Measurements from ENCODE around the gene NRP1. TPM values are rescaled to one million over a fixed set of nuclear protein-coding genes. Genes with fewer than 3 reads are reported as not detected.
A peak's percentile ranks its signal among the peaks of the same experiment; 100 is the strongest.

NRP1 gene
- total RNA-seq, 1 experiment from 2014 or later: 3.0 TPM

- TF ChIP-seq, protein P1, sequence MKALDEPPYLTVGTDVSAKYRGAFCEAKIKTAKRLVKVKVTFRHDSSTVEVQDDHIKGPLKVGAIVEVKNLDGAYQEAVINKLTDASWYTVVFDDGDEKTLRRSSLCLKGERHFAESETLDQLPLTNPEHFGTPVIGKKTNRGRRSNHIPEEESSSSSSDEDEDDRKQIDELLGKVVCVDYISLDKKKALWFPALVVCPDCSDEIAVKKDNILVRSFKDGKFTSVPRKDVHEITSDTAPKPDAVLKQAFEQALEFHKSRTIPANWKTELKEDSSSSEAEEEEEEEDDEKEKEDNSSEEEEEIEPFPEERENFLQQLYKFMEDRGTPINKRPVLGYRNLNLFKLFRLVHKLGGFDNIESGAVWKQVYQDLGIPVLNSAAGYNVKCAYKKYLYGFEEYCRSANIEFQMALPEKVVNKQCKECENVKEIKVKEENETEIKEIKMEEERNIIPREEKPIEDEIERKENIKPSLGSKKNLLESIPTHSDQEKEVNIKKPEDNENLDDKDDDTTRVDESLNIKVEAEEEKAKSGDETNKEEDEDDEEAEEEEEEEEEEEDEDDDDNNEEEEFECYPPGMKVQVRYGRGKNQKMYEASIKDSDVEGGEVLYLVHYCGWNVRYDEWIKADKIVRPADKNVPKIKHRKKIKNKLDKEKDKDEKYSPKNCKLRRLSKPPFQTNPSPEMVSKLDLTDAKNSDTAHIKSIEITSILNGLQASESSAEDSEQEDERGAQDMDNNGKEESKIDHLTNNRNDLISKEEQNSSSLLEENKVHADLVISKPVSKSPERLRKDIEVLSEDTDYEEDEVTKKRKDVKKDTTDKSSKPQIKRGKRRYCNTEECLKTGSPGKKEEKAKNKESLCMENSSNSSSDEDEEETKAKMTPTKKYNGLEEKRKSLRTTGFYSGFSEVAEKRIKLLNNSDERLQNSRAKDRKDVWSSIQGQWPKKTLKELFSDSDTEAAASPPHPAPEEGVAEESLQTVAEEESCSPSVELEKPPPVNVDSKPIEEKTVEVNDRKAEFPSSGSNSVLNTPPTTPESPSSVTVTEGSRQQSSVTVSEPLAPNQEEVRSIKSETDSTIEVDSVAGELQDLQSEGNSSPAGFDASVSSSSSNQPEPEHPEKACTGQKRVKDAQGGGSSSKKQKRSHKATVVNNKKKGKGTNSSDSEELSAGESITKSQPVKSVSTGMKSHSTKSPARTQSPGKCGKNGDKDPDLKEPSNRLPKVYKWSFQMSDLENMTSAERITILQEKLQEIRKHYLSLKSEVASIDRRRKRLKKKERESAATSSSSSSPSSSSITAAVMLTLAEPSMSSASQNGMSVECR (CRISPR knock-in tag; IDR thresholded peaks at IDR 0.05; ENCODE audit: borderline replicate concordance): peak; percentile 53; the same call in 1 of the 2 replicates
- TF ChIP-seq, protein P2, sequence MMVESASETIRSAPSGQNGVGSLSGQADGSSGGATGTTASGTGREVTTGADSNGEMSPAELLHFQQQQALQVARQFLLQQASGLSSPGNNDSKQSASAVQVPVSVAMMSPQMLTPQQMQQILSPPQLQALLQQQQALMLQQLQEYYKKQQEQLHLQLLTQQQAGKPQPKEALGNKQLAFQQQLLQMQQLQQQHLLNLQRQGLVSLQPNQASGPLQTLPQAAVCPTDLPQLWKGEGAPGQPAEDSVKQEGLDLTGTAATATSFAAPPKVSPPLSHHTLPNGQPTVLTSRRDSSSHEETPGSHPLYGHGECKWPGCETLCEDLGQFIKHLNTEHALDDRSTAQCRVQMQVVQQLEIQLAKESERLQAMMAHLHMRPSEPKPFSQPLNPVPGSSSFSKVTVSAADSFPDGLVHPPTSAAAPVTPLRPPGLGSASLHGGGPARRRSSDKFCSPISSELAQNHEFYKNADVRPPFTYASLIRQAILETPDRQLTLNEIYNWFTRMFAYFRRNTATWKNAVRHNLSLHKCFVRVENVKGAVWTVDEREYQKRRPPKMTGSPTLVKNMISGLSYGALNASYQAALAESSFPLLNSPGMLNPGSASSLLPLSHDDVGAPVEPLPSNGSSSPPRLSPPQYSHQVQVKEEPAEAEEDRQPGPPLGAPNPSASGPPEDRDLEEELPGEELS (CRISPR knock-in tag; IDR thresholded peaks at IDR 0.05): peak; percentile 40; the same call in 1 of the 2 replicates
- TF ChIP-seq ZNF423 (CRISPR knock-in tag; IDR thresholded peaks at IDR 0.05) (peak; percentile 43; the same call in 1 of the 2 replicates), ETV6 (CRISPR knock-in tag; IDR thresholded peaks at IDR 0.05) (peak; percentile 59; the same call in 1 of the 2 replicates), FOXP1 (CRISPR knock-in tag; IDR thresholded peaks at IDR 0.05; ENCODE audit: borderline replicate concordance) (peak; percentile 43), GABPB1 (CRISPR knock-in tag; IDR thresholded peaks at IDR 0.05) (peak; percentile 77), HMGXB4 (CRISPR knock-in tag; IDR thresholded peaks at IDR 0.05) (peak; percentile 86), KAT7 (CRISPR knock-in tag; IDR thresholded peaks at IDR 0.05; ENCODE audit: borderline replicate concordance) (no peak; the same call in 1 of the 2 replicates)
- TF ChIP-seq, protein P3, sequence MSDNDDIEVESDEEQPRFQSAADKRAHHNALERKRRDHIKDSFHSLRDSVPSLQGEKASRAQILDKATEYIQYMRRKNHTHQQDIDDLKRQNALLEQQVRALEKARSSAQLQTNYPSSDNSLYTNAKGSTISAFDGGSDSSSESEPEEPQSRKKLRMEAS (CRISPR knock-in tag; IDR thresholded peaks at IDR 0.05): peak; percentile 67; the same call in 1 of the 2 replicates
- TF ChIP-seq, protein P4, sequence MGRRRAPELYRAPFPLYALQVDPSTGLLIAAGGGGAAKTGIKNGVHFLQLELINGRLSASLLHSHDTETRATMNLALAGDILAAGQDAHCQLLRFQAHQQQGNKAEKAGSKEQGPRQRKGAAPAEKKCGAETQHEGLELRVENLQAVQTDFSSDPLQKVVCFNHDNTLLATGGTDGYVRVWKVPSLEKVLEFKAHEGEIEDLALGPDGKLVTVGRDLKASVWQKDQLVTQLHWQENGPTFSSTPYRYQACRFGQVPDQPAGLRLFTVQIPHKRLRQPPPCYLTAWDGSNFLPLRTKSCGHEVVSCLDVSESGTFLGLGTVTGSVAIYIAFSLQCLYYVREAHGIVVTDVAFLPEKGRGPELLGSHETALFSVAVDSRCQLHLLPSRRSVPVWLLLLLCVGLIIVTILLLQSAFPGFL (CRISPR knock-in tag; IDR thresholded peaks at IDR 0.05; ENCODE audit: borderline replicate concordance): 0 out of 2 replicates have a peak, but pooled peaks have one; percentile 82
- TF ChIP-seq, protein P5, sequence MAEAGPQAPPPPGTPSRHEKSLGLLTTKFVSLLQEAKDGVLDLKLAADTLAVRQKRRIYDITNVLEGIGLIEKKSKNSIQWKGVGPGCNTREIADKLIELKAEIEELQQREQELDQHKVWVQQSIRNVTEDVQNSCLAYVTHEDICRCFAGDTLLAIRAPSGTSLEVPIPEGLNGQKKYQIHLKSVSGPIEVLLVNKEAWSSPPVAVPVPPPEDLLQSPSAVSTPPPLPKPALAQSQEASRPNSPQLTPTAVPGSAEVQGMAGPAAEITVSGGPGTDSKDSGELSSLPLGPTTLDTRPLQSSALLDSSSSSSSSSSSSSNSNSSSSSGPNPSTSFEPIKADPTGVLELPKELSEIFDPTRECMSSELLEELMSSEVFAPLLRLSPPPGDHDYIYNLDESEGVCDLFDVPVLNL (CRISPR knock-in tag; IDR thresholded peaks at IDR 0.05; ENCODE audit: borderline replicate concordance, low read depth): peak; percentile 57; the same call in 1 of the 2 replicates
These were observed 511 bp upstream of the NRP1 start (continued) for GRCh38 chr10:33334805-33335550.

All from WTC11 (cell line).